GM21423 (cell line): ENCODE data around the gene ASIC5.
A peak's percentile ranks its signal among the peaks of the same experiment; 100 is the strongest.

Experiments
- ATAC-seq: cut with Tn5 transposase; IDR thresholded peaks from one replicate; pipeline ENCODE4 v1.9.1; 2021; ENCODE audit warnings: mild to moderate bottlenecking, moderate library complexity; ENCODE audit not compliant: unreplicated experiment

The ASIC5 gene

GRCh38 chr4:155881555-155881954, 15.5 kb upstream of the ASIC5 start:
- peak; percentile 61 for ATAC-seq

- ATAC-seq: no peak
Observed at GRCh38 chr4:155879767-155880166, 13.7 kb upstream of the ASIC5 start.

- no peak for ATAC-seq
Observed at GRCh38 chr4:155878611-155879010, 12.5 kb upstream of the ASIC5 start.

- no peak for ATAC-seq
Observed at GRCh38 chr4:155877971-155878370, 11.9 kb upstream of the ASIC5 start.

GRCh38 chr4:155875878-155876277, 9.8 kb upstream of the ASIC5 start:
- no peak for ATAC-seq

- ATAC-seq: no peak
Observed at GRCh38 chr4:155855897-155856296, 10.2 kb downstream of the ASIC5 start.

- ATAC-seq: no peak
Observed at GRCh38 chr4:155854582-155855226, 11.4 kb downstream of the ASIC5 start.

GRCh38 chr4:155853189-155853588, 12.9 kb downstream of the ASIC5 start:
- no peak for ATAC-seq

- ATAC-seq: no peak
Observed at GRCh38 chr4:155849042-155849441, 17.0 kb downstream of the ASIC5 start.

GRCh38 chr4:155846929-155847328, 19.1 kb downstream of the ASIC5 start:
- no peak for ATAC-seq

- no peak for ATAC-seq
Observed at GRCh38 chr4:155842080-155842479, 24.0 kb downstream of the ASIC5 start.

GRCh38 chr4:155837203-155837796, 28.8 kb downstream of the ASIC5 start:
- ATAC-seq: peak; percentile 56

GRCh38 chr4:155832664-155833063, 33.4 kb downstream of the ASIC5 start:
- ATAC-seq: no peak

- ATAC-seq: no peak
Observed at GRCh38 chr4:155828628-155829027, 37.4 kb downstream of the ASIC5 start.

GRCh38 chr4:155822572-155822971, 43.5 kb downstream of the ASIC5 start:
- ATAC-seq: no peak

- ATAC-seq: no peak
Observed at GRCh38 chr4:155820887-155821518, 45.1 kb downstream of the ASIC5 start.

- ATAC-seq: no peak
Observed at GRCh38 chr4:155819066-155819465, 47.0 kb downstream of the ASIC5 start.

- no peak for ATAC-seq
Observed at GRCh38 chr4:155818639-155819038, 47.4 kb downstream of the ASIC5 start.

- ATAC-seq: no peak
Observed at GRCh38 chr4:155811083-155811482, 55.0 kb downstream of the ASIC5 start.

- peak; percentile 97 for ATAC-seq
Observed at GRCh38 chr4:155809835-155810234, 56.2 kb downstream of the ASIC5 start.

GRCh38 chr4:155807021-155807420, 59.1 kb downstream of the ASIC5 start:
- no peak for ATAC-seq

GRCh38 chr4:155805016-155805415, 61.1 kb downstream of the ASIC5 start:
- ATAC-seq: no peak
